Type B pancreatic cell (in vitro differentiated cells): ENCODE measurements around the gene PSME1. TPM values are rescaled to one million over a fixed set of nuclear protein-coding genes. Genes with fewer than 3 reads are reported as not detected.
"Not testable (repeated sequence)": the region's sequence is repeated elsewhere in the genome, so short reads cannot be mapped to it uniquely, and the experiment has no call there.

Source experiments
- DNase-seq: peaks from one replicate; pipeline ENCODE4 v3.0.0; 2021; ENCODE audit warnings: mixed read lengths; ENCODE audit not compliant: unreplicated experiment; ENCODE audit errors: extremely low spot score
- H3K27ac Mint-ChIP-seq: 2 replicates; pipeline ENCODE4 v1.8.0; 2021; ENCODE audit warnings: mild to moderate bottlenecking, mixed read lengths
- H3K27me3 Mint-ChIP-seq: 2 replicates; pipeline ENCODE4 v1.8.0; 2021; ENCODE audit warnings: mixed read lengths
- H3K36me3 Mint-ChIP-seq: 2 replicates; pipeline ENCODE4 v1.8.0; 2021; ENCODE audit warnings: mixed read lengths
- H3K4me1 Mint-ChIP-seq: one replicate; pipeline ENCODE4 v1.8.0; 2021; ENCODE audit warnings: mixed read lengths; ENCODE audit not compliant: unreplicated experiment
- H3K4me3 Mint-ChIP-seq: 2 replicates; pipeline ENCODE4 v1.8.0; 2021; ENCODE audit warnings: mild to moderate bottlenecking, mixed read lengths
- H3K9me3 Mint-ChIP-seq: 2 replicates; pipeline ENCODE4 v1.8.0; 2021; ENCODE audit warnings: mixed read lengths
- total RNA-seq: library from RNA; stranded (reverse); gene quantifications from 2 replicates; pipeline ENCODE4 v1.2.1, GENCODE V29; 2021; ENCODE audit warnings: low replicate concordance
- TF ChIP-seq, protein P1 (sequence below): fragments of 200-600 bp; sonication (generic); conservative IDR thresholded peaks from 2 replicates; pipeline ENCODE4 v1.5.0; 2021; ENCODE audit warnings: antibody characterized with exemption, mild to moderate bottlenecking

The PSME1 gene
- total RNA-seq, 1 donor from 2014 or later = 142 TPM

DNA sequence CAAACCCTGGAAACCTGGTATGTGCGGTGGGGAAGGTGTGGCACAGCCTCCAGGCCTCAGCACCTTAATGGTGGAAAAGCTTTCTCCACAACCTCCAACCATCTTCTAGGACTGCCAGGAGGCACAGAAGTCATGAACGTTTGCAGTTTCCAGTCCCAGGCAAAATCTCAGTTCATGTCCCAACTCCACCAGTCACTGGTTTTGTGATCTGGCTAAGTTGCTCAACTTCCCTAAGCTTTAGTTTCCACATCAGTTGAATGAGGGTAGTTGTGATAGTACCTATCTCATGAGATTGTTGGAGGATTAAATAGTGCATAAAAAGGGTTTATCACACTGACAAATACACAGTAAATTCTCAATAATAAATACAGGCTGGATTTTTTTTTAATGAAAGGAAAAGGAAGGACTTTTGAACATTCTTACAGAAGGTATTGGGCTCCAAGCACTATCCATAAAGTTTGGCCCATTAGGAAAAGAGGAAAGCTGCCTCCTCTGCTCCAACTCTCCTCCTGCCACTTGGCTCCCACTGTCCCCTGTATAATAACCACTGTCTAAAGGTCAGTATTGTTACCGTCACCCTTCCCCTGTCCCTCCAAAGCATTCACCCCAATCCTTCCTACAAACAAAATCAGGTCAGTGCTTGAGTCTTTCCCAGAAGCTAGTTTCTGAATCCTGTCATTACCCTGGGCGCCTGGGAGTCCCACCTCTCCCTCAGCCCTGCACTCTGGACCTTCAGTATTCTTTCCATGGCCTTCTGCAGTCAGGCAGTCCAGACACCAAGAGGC, 35.6 kb upstream of the PSME1 start:
- no peak for DNase-seq
- Mint-ChIP-seq H3K4me1 (peaks cover 8% of the 10 kb centered on the region), H3K36me3 (peaks cover 11% of the 10 kb centered on the region), H3K27ac (no peak overlapping the region), H3K9me3 (no peaks in the 10 kb centered on the region), H3K4me3 (no peak overlapping the region), H3K27me3 (no peaks in the 10 kb centered on the region)
- TF ChIP-seq, protein P1, sequence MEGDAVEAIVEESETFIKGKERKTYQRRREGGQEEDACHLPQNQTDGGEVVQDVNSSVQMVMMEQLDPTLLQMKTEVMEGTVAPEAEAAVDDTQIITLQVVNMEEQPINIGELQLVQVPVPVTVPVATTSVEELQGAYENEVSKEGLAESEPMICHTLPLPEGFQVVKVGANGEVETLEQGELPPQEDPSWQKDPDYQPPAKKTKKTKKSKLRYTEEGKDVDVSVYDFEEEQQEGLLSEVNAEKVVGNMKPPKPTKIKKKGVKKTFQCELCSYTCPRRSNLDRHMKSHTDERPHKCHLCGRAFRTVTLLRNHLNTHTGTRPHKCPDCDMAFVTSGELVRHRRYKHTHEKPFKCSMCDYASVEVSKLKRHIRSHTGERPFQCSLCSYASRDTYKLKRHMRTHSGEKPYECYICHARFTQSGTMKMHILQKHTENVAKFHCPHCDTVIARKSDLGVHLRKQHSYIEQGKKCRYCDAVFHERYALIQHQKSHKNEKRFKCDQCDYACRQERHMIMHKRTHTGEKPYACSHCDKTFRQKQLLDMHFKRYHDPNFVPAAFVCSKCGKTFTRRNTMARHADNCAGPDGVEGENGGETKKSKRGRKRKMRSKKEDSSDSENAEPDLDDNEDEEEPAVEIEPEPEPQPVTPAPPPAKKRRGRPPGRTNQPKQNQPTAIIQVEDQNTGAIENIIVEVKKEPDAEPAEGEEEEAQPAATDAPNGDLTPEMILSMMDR = no peak

DNA sequence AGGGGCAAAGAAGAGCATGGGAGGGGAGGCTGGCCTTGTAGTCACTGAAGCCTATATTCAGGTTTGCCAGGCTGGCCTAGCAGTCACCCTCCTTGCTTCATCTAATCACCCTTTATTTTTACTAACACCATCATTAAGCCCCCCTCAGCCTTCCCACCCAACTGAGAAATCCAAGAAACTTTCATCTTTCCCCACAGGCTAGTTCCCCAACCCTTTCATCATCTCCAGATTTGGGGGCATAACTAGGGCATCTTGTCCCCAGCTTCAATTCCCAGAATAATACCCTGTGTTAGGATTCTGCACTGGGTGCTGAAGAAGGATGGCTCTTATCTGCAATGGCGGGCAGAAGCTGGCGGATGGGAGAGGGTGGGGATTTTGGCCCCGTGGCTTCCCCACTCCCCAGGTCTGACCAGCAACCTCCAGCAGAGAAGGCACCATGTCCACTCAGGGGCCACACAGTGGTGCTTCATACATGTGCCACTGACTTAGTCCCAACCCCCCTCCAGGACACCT, 35.0 kb upstream of the PSME1 start:
- H3K4me3 Mint-ChIP-seq = no peak overlapping the region
- H3K9me3 Mint-ChIP-seq = no peaks in the 10 kb centered on the region
- H3K36me3 Mint-ChIP-seq = peaks cover 7% of the 10 kb centered on the region
- peaks cover 4% of the 10 kb centered on the region for H3K4me1 Mint-ChIP-seq
- H3K27me3 Mint-ChIP-seq = no peaks in the 10 kb centered on the region
- H3K27ac Mint-ChIP-seq = no peak overlapping the region
- no peak for DNase-seq
- TF ChIP-seq, protein P1 = no peak

DNA sequence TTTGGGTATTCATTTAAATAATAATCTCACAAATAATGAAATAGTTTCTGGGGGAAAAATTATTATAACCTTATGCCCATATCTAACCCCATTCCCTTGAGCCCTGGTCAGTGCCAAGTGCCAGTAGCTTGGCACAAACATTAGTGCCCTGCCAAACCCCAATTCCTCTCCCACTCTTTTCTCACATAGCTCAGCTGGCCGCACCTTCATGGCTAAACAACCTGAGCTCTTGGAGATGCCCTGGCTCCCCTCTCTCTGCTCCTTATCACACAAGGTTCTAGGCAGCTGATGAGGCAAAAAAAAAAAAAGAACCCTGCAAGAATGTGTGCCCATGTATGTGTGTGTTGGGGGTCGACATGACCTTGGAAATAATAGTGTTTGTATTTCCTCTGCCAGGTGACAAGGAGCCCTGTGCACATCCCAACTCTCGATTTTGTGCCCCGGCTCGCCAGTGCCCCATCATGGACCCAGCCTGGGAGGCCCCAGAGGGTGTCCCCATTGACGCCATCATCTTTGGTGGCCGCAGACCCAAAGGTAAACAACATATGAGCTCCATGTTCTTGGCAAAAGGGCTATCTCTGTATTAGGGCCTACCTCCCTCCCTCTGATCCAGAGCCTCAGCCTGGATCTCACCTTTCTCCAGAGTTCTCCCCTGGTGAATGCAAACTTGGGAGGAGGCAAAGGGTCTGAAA, 33.5 kb upstream of the PSME1 start:
- no peak overlapping the region for H3K27ac Mint-ChIP-seq
- no peaks in the 10 kb centered on the region for H3K9me3 Mint-ChIP-seq
- no peaks in the 10 kb centered on the region for H3K27me3 Mint-ChIP-seq
- DNase-seq = no peak
- no peak overlapping the region for H3K4me3 Mint-ChIP-seq
- H3K36me3 Mint-ChIP-seq = peaks cover 7% of the 10 kb centered on the region
- H3K4me1 Mint-ChIP-seq = no peaks in the 10 kb centered on the region
- TF ChIP-seq, protein P1 = no peak

DNA sequence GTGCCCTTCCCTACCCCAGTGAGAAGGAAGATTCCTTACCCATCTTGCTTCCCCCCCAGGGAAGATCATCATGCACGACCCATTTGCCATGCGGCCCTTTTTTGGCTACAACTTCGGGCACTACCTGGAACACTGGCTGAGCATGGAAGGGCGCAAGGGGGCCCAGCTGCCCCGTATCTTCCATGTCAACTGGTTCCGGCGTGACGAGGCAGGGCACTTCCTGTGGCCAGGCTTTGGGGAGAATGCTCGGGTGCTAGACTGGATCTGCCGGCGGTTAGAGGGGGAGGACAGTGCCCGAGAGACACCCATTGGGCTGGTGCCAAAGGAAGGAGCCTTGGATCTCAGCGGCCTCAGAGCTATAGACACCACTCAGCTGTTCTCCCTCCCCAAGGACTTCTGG, 32.5 kb upstream of the PSME1 start:
- TF ChIP-seq, protein P1 = no peak
- Mint-ChIP-seq H3K27ac (peak overlapping the region; percentile 29), H3K27me3 (no peaks in the 10 kb centered on the region)

DNA sequence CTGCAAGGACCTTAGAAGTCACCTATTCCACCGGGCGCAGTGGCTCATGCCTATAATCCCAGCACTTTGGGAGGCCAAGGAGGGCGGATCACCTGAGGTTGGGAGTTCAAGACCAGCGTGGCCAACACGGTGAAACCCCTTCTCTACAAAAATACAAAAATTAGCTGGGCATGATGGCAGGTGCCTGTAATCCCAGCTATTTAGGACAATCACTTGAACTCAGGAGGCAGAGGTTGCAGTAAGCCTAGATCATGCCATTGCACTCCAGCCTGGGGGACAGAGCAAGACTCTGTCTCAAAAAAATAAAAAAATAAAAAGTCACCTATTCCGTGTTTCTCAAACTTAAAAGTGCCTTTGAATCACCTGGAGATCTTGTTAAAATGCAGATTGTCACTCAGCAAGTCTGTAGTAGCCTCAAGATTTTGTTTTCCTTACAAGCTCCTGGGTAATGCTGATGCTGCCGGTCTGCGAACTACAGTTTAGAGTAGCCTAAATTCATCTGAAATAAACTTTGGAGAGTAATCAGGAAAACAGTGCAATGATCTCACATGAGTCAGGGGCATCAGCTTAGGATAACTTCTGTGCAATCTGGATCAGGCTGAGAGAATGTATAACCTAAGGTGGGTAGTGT, 30.3 kb upstream of the PSME1 start:
- H3K27ac Mint-ChIP-seq, DNase-seq, H3K27me3 Mint-ChIP-seq: not testable (repeated sequence)

More for the DNA sequence above, 32.5 kb upstream of the PSME1 start:
- Mint-ChIP-seq H3K4me1 (no peaks in the 10 kb centered on the region), H3K9me3 (no peaks in the 10 kb centered on the region), H3K36me3 (peaks cover 7% of the 10 kb centered on the region), H3K4me3 (no peak overlapping the region)
- DNase-seq = no peak

More for the DNA sequence above, 30.3 kb upstream of the PSME1 start:
- not testable (repeated sequence) for H3K4me3 Mint-ChIP-seq, H3K36me3 Mint-ChIP-seq, H3K4me1 Mint-ChIP-seq, H3K9me3 Mint-ChIP-seq
